HG03521 (cell line): ENCODE measurements around the gene SMIM15.
"Not testable (repeated sequence)": the region's sequence is repeated elsewhere in the genome, so short reads cannot be mapped to it uniquely, and the experiment has no call there.

Source experiments
- ATAC-seq: cut with Tn5 transposase; IDR thresholded peaks from one replicate; pipeline ENCODE4 v1.9.1; 2021; ENCODE audit warnings: mild to moderate bottlenecking, moderate library complexity; ENCODE audit not compliant: unreplicated experiment

SMIM15 gene

GRCh38 chr5:61162010-61162831 is at the start of gene SMIM15:
Gene SMIM15, minus strand, starts transcription at chr5:61162468. Its CDS starts 2,297 bp downstream, at chr5:61160171.
- peak; percentile 94 for ATAC-seq

- ATAC-seq: no peak
These were observed 45.6 kb upstream of the SMIM15 start for GRCh38 chr5:61207884-61208283.

GRCh38 chr5:61205013-61205412 is 42.7 kb upstream of the SMIM15 start:
- no peak for ATAC-seq

GRCh38 chr5:61202213-61202612 is 39.9 kb upstream of the SMIM15 start:
- ATAC-seq: peak; percentile 61

GRCh38 chr5:61200582-61201155 is 38.4 kb upstream of the SMIM15 start:
- no peak for ATAC-seq

- ATAC-seq: no peak
These were observed 36.3 kb upstream of the SMIM15 start for GRCh38 chr5:61198606-61199005.

- not testable (repeated sequence) for ATAC-seq
These were observed 25.6 kb upstream of the SMIM15 start for GRCh38 chr5:61187826-61188225.

- ATAC-seq: not testable (repeated sequence)
These were observed 25.1 kb upstream of the SMIM15 start for GRCh38 chr5:61187352-61187751.

- ATAC-seq: no peak
These were observed 24.4 kb upstream of the SMIM15 start for GRCh38 chr5:61186634-61187033.

GRCh38 chr5:61184708-61185107 is 22.4 kb upstream of the SMIM15 start:
- ATAC-seq: no peak

GRCh38 chr5:61183538-61183937 is 21.3 kb upstream of the SMIM15 start:
- ATAC-seq: no peak

- no peak for ATAC-seq
These were observed 20.2 kb upstream of the SMIM15 start for GRCh38 chr5:61182449-61182848.

GRCh38 chr5:61180886-61181285 is 18.6 kb upstream of the SMIM15 start:
- no peak for ATAC-seq

GRCh38 chr5:61178702-61179101 is 16.4 kb upstream of the SMIM15 start:
- ATAC-seq: no peak

GRCh38 chr5:61177716-61178115 is 15.4 kb upstream of the SMIM15 start:
- peak; percentile 86 for ATAC-seq

- ATAC-seq: no peak
These were observed 14.8 kb upstream of the SMIM15 start for GRCh38 chr5:61177070-61177469.

- no peak for ATAC-seq
These were observed 14.4 kb upstream of the SMIM15 start for GRCh38 chr5:61176631-61177030.

- no peak for ATAC-seq
These were observed 9.2 kb upstream of the SMIM15 start for GRCh38 chr5:61171479-61171878.

- ATAC-seq: no peak
These were observed 6.7 kb upstream of the SMIM15 start for GRCh38 chr5:61168951-61169350.

- ATAC-seq: no peak
These were observed 5.1 kb upstream of the SMIM15 start for GRCh38 chr5:61167382-61167781.

GRCh38 chr5:61163905-61164304 is 1.6 kb upstream of the SMIM15 start:
- no peak for ATAC-seq

GRCh38 chr5:61162832-61163567 is 732 bp upstream of the SMIM15 start:
- no peak for ATAC-seq
